Measurements from ENCODE around the gene PROSER3. TPM values are rescaled to one million over a fixed set of nuclear protein-coding genes. Genes with fewer than 3 reads are reported as not detected.

PROSER3 gene
- total and polyA plus RNA-seq, 2 of the 13 experiments (the other 11 are each of a cell fraction or from before 2014, with no cell fraction given), result 5.1 to 5.7 TPM

GRCh38 chr19:35767288-35768081, 9.5 kb downstream of the PROSER3 start (continued):
- TF ChIP-seq, protein P1, sequence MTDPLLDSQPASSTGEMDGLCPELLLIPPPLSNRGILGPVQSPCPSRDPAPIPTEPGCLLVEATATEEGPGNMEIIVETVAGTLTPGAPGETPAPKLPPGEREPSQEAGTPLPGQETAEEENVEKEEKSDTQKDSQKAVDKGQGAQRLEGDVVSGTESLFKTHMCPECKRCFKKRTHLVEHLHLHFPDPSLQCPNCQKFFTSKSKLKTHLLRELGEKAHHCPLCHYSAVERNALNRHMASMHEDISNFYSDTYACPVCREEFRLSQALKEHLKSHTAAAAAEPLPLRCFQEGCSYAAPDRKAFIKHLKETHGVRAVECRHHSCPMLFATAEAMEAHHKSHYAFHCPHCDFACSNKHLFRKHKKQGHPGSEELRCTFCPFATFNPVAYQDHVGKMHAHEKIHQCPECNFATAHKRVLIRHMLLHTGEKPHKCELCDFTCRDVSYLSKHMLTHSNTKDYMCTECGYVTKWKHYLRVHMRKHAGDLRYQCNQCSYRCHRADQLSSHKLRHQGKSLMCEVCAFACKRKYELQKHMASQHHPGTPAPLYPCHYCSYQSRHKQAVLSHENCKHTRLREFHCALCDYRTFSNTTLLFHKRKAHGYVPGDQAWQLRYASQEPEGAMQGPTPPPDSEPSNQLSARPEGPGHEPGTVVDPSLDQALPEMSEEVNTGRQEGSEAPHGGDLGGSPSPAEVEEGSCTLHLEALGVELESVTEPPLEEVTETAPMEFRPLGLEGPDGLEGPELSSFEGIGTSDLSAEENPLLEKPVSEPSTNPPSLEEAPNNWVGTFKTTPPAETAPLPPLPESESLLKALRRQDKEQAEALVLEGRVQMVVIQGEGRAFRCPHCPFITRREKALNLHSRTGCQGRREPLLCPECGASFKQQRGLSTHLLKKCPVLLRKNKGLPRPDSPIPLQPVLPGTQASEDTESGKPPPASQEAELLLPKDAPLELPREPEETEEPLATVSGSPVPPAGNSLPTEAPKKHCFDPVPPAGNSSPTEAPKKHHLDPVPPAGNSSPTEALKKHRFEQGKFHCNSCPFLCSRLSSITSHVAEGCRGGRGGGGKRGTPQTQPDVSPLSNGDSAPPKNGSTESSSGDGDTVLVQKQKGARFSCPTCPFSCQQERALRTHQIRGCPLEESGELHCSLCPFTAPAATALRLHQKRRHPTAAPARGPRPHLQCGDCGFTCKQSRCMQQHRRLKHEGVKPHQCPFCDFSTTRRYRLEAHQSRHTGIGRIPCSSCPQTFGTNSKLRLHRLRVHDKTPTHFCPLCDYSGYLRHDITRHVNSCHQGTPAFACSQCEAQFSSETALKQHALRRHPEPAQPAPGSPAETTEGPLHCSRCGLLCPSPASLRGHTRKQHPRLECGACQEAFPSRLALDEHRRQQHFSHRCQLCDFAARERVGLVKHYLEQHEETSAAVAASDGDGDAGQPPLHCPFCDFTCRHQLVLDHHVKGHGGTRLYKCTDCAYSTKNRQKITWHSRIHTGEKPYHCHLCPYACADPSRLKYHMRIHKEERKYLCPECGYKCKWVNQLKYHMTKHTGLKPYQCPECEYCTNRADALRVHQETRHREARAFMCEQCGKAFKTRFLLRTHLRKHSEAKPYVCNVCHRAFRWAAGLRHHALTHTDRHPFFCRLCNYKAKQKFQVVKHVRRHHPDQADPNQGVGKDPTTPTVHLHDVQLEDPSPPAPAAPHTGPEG (CRISPR knock-in tag; IDR thresholded peaks at IDR 0.05), result no peak
- TF ChIP-seq ZNF256 (CRISPR knock-in tag; conservative IDR thresholded peaks at IDR 0.05) (no peak), REXO4 (CRISPR knock-in tag; IDR thresholded peaks at IDR 0.05; ENCODE audit: borderline replicate concordance) (no peak), ZFP91 (CRISPR knock-in tag; IDR thresholded peaks at IDR 0.05; ENCODE audit: borderline replicate concordance) (peak; percentile 53), ZNF724P (CRISPR knock-in tag; IDR thresholded peaks at IDR 0.05; ENCODE audit: borderline replicate concordance) (no peak), GFI1 (CRISPR knock-in tag; IDR thresholded peaks at IDR 0.05; ENCODE audit: borderline replicate concordance) (0 out of 2 replicates have a peak, but pooled peaks have one; percentile 24), RXRA (CRISPR knock-in tag; IDR thresholded peaks at IDR 0.05) (peak; percentile 56; the same call in 1 of the 2 replicates), ZBTB1 (CRISPR knock-in tag; IDR thresholded peaks at IDR 0.05; ENCODE audit: borderline replicate concordance) (no peak), E2F1 (CRISPR knock-in tag; IDR thresholded peaks at IDR 0.05) (no peak), SAP130 (CRISPR knock-in tag; IDR thresholded peaks at IDR 0.05; ENCODE audit: low read depth) (peak; percentile 80), THRA (CRISPR knock-in tag; IDR thresholded peaks at IDR 0.05; ENCODE audit: borderline replicate concordance) (peak; percentile 61; the same call in 1 of the 2 replicates), U2AF2 (IDR thresholded peaks at IDR 0.05; ENCODE audit: low read depth, low read length) (no peak), FOXA3 (CRISPR knock-in tag; IDR thresholded peaks at IDR 0.05) (0 out of 2 replicates have a peak, but pooled peaks have one; percentile 18), DMAP1 (CRISPR knock-in tag; IDR thresholded peaks at IDR 0.05) (no peak)
- TF ChIP-seq, protein P2, sequence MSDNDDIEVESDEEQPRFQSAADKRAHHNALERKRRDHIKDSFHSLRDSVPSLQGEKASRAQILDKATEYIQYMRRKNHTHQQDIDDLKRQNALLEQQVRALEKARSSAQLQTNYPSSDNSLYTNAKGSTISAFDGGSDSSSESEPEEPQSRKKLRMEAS (IDR thresholded peaks at IDR 0.05), result 0 out of 2 replicates have a peak, but pooled peaks have one; percentile 12
- TF ChIP-seq, protein P3, sequence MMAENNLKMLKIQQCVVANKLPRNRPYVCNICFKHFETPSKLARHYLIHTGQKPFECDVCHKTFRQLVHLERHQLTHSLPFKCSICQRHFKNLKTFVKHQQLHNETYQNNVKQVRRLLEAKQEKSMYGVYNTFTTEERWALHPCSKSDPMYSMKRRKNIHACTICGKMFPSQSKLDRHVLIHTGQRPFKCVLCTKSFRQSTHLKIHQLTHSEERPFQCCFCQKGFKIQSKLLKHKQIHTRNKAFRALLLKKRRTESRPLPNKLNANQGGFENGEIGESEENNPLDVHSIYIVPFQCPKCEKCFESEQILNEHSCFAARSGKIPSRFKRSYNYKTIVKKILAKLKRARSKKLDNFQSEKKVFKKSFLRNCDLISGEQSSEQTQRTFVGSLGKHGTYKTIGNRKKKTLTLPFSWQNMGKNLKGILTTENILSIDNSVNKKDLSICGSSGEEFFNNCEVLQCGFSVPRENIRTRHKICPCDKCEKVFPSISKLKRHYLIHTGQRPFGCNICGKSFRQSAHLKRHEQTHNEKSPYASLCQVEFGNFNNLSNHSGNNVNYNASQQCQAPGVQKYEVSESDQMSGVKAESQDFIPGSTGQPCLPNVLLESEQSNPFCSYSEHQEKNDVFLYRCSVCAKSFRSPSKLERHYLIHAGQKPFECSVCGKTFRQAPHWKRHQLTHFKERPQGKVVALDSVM (CRISPR knock-in tag; IDR thresholded peaks at IDR 0.05), result peak; percentile 55

Measured in HepG2 (cell line).